PC-9 (cell line): Measurements from ENCODE around the gene TUBA1C.

ENCODE experiments used
- CTCF ChIP-seq: fragments of 200-600 bp; sonication (generic); conservative IDR thresholded peaks from 2 replicates; pipeline ENCODE4 v1.6.1; 2017; ENCODE audit warnings: mixed run types, antibody characterized with exemption, mild to moderate bottlenecking, moderate library complexity
- EZH2 ChIP-seq: fragments of 200-600 bp; sonication (generic); IDR thresholded peaks from 2 replicates; pipeline ENCODE4 v1.8.0; 2017; ENCODE audit warnings: antibody characterized with exemption, low read depth

GRCh38 chr12:49301760-49302159 lies 36.9 kb downstream of the TUBA1C start:
- TF ChIP-seq CTCF (no peak), EZH2 (no peak)
